AG08395 (cell line): Measurements from ENCODE around the gene PTPN1.
"Not testable (repeated sequence)": the region's sequence is repeated elsewhere in the genome, so short reads cannot be mapped to it uniquely, and the experiment has no call there.

ENCODE experiments used
- DNase-seq: peaks from one replicate; pipeline ENCODE4 v3.0.0; 2012; ENCODE audit warnings: mixed read lengths, low spot score

The PTPN1 gene

DNA sequence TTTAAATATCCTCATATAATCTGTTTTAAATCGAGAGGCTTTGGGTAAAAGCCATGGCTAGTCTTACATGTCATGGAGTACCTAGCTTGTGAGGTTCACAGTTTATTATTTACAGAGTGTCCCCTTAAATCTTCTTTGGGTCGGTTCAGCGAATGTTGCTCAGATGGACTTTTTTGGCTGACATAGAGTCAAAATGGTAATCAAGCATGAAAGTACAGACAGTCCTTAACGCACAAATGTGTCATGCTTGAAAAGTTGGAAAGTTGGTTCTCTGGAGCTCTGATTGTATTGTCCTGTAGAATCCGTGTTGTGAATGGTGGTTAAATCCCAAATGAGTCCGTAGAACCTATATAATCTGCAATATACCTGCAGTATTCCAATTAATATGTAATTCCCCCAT lies 22.0 kb downstream of the PTPN1 start:
- DNase-seq = no peak

DNA sequence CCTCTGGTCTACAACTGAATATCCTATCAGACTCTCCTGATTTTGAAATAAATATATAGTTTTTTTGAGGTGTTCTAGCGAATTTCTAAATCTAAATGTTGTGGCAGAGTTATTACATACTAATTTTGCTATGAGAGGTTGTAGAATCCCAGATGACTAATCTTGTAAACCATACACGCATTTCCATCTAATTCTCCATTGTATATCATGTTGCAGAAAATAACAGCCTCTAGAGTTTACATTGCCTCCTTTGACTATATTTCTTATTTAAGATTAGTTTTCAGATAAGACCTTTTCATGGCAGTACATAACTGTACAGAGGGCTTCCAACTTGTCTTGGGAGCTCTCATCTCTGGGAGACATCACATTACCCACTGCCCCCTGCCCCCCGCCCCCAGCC lies 22.9 kb downstream of the PTPN1 start:
- no peak for DNase-seq

DNA sequence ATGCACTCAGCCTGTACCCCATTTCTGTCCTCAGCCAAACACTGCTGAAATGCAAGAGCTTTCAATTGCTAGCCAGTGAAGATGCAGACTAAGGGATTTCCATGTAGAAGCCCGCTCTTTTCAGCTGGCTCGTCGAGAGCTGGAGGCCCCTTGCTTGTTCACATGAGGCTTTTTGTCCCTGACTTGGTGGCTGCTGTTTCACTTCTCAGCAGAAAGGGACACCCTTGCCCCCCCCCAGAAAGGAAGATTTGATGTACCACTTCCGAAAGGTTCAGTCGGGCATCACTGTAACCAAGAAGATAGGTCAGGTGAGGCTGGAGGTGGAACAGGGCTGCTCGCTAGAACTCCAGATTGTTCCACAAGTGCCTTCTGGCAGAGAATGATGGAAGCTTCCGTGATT lies 23.3 kb downstream of the PTPN1 start:
- DNase-seq = no peak

DNA sequence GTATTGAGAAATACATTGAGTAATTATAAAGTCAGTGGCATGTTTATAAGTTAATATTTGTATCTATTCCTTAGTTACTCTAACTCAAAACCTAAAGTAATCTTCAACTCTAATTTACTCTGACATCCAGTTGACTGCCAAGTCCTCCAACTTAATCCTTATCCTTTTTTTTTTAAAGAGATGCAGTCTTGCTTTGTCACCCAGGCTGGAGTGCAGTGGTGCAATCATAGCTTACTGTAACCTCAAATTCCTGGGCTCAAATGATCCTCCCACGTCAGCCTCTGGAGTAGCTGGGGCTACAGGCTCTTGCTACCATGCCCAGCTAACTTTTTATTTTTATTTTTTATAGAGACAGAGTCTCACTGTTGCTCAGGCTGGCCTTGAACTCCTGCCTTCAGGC lies 24.4 kb downstream of the PTPN1 start:
- peak; percentile 24 for DNase-seq

DNA sequence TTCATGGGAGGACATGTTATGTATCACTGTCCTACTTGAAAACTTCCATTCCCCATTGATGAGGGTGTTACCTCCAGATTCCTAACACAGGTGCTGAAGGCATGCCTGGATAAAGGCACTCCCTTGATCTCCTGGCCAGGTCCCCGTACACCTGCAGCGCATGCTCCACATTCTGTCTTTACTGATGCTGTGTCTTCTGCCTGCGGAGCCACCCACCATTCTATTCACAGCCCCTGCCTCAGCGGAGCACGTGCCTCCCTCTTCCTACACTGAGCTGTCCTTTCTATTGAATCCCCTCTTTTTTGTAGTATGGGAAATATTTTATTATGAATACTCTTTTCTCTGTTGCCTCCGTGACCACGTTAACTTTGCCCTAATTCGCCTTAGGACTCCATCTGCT lies 25.0 kb downstream of the PTPN1 start:
- no peak for DNase-seq

DNA sequence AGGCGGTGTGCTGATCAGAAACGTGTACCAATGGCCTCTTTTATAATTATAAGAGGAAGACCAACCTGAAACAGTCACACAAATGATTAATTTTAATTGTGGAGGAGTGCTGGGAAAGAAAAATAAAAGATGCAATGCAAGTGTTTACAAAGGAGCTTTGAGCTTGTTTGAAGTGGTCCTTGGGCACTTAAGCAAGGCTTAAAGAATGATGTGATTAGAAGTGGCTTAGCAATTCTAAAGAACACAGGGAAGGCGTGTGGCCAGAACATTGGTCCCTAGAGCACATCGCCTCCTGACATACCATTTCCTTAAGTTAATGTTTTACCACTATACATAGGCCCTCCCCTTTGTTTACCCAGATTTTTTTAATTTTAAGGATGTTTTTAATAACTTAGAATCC lies 26.1 kb downstream of the PTPN1 start:
- DNase-seq = no peak

DNA sequence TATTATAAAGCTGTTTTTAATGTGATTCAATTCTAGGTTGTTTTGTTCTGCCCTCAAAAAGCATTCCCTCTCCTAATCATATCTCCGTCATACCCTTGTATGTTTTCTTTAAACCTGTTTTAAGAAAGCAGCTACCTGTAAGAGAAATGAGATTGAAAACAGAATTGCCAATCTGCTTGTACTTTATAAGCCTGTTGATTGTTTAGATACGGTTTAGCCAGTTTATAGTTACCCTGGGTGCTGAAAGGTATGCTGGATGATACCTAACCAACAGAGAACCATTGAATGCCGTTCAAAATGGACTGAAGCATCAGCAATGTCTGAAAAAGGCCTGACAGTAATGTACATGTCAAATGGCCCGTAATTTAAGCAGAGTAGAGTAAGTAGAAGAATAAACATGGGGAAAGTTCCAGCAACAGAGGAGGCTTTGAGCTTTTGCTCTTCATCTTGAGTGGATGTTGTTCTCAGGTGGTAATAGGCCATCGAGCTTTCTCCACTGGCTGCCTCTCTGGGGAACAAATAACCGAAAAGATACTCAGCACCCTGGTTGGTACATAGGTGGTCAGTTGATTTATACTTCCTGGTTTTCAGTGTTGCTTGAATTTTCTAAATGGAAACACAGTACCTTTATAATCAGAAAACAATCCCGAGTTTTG lies 27.5 kb downstream of the PTPN1 start:
- DNase-seq = no peak

DNA sequence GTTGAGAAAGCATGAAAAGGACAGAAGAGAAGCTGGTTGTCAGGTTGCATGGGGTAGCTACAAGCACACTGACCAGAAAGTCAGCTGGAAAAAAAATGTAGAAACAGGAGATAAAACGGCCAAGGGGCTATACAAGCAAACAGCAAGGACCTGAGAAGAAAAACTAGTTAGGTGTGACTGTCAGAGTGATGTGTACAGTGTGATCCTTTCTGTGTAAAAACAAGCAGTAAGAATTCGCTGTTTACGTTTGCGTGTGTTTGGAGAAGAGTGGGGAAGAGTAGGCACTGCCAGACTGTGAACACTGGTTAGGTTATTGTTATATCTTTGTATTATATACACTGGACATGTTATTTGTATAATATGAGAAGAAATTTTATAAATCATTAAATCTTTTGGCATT lies 28.1 kb downstream of the PTPN1 start:
- DNase-seq = no peak

DNA sequence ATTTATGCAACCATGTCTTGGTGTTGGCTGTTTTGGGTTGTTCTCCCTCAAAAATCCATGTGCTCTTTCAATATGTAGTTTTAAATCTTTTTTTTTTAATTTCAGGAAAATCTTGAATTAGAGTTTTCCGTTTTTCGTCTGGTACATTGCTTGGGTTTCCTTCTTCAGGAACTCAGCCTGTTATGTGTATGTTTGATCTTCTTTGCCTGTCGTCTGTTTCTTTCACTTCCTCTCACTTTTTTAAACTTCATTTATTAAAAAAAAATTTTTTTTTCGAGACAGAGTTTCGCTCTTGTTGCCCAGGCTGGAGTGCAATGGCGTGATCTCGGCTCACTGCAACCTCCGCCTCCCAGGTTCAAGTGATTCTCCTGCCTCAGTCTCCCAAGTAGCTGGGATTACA lies 29.6 kb downstream of the PTPN1 start:
- DNase-seq = not testable (repeated sequence)

DNA sequence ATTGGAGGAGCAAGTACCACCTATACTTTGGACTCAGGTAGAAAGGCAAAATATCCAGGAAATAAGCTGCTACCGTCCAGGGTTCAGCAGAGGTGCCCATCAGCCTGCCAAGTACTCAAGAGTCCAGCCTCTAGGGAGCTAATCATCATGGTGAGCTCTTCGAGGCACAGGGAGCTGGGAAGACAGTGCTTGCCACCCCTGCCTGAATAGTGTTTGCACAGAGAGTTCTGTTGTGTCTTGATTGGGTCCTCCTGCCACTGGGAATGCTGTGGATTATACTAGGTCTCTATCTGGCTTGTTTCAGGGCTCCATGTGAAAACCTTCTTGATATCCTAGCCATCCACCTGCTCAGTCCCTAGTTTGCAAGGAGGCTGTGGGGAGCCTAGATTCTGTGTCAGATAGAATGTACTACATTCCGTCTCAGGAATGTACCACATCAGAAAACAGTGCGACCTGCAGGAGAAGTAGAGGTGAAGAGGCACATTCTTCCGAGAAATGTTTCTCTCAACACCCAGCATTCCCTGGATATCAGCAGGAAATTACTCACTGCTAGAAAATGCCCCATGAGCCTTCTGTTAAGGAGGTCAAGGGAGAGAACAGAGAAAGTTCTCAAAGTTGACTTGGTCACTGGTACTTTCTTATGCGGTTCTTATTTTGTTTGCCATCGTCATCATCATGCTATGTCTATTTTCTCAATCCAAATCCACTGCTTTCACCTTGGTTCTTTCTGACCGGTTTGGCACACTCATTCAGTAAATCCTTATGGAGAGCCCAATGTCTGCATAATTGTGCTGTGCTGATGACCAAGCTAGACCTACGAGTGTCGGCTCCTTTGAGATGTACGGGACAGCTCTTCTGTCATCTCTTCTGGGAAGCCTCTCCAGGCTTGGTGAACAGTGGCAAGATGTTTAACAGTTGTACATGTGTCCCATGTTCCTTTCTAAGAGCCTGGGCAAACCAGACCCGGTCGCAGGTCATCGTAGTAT lies 30.7 kb downstream of the PTPN1 start:
- peak; percentile 40 for DNase-seq

DNA sequence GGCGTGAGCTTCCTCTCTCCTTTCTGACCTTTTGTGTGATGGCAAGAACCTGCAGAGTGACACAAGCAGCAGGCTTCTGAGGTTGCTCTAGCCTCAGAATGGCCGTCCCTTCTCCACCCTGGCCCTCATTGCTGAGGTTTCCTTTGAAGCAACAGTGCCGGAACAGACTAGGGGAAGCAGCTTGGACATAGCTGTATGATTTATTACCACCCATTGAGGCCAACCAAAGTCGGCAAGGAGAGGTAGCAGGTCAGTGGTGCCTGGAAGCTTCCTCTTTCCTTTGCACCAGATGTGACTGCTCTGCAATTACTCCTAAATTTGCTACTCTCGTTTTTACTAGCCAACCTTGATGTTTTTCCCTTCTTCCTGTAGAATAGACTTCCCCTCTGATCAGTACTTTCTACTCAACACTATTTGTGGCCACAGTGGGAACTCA lies 31.4 kb downstream of the PTPN1 start:
- no peak for DNase-seq

DNA sequence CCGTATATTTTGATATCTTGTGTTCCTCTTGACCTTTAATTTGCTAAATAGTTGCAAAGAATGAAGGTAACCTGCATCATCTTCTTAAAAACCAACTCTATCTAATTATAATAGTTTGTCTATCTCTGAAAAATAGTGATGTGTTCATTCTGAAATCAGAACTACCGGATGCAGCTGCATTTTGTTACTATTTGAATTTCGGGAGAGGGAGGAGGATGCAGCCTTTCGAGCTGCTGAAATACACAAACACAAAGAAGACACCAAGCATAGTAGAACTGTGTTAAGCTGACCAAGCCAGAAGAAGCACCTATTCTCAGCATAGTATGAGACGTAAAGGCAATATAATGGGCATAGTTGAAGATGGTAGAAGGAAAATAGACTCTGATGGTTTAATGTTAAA lies 33.1 kb downstream of the PTPN1 start:
- no peak for DNase-seq

DNA sequence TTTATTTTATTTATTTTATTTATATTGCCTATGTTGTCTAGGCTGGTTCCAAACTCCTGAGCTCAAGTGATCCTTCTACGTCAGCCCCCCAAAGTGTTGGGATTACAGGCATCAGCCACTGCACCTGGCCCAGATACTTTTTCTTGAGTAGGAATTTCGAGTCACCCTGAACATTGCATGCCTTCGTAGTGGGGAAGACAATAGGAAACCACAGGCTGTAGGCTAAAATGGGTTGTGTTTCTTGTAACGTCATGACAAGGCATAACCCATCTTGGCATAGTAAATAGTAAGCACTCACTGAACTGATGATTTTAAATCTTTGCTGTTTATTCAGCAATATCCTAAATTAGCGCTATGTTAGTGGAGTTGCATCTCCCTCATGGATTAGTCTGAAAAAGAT lies 34.9 kb downstream of the PTPN1 start:
- DNase-seq = no peak

DNA sequence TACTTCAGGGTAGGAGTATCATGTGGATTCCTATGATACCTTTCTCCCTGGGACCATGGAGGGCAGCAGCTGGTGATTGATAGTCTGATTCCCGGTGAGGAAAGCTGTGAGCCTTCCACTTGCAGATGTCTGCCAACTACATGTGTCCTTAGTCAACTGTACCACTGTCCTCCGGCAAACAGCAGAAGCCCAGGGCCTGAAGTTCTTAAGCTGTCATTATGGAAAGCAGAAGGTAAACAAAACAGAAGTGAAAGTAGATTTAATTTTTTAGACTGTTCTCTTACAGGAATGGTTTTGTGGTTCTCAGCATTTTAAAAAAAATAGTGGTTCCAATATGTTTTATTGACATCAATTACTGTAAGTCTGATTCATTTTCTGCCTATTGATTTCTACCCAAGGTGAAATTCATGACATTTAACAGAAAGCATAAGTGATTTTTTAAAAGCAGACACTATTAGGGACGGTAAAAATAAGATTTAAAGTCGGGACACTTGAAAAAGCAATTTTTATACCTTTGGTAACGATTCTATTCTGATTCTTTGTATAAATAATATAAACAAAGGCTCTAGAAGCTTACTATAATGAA lies 36.6 kb downstream of the PTPN1 start:
- DNase-seq = peak; percentile 24

DNA sequence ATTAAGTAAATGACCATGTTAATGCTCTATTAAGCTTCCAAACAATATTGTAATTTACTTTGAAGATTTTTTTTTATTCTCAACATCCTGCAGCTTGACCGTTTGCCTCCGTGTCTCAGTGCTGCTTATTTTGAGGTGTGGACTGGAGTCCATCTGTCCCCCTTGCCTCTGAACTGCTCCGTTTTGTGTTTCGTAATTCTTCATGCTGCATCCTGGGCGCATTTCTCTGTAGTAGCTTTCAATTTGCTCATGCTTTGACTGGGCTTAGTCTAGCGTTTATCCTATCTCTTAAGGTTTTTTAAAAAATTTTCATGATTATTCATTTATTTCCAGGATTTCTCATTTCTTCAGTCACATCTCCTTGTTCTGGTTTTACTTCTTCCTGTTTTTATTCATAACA lies 37.8 kb downstream of the PTPN1 start:
- DNase-seq = no peak

DNA sequence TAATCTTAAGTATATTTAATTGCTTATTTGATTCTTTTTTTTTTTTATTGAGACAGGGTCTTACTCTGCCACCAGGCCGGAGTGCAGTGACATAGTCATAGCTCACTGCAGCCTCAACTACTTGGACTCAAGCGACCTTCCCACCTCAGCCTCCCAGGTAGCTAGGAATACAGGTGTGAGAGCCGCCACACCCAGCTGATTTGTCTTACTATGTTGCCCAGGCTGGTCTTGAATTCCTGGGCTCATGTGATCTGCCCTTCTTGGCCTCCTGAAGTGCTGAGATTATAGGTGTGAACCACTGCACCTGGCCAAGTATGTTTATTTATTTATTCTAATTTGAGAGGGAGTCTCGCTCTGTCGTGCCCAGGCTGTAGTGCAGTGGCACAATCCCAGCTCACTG lies 38.2 kb downstream of the PTPN1 start:
- DNase-seq = no peak

DNA sequence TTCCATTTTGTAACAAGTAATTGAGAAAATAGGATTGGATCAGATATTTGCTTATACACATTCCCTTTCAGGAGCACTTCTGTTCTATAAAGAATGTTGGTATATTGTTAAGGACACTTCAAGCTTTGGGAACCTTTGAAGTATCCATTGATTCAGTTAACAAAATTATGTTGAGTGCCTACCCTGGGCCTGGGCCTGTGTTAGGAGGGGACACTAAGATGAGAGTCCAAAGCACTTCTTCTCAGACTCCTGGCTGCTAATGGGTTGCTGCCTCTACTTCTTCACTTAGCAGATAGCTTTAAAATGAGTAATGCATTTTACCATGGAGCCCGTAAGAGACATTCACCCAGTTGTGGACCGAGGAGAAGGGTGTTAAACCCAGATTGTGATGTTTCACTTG lies 40.3 kb downstream of the PTPN1 start:
- no peak for DNase-seq

DNA sequence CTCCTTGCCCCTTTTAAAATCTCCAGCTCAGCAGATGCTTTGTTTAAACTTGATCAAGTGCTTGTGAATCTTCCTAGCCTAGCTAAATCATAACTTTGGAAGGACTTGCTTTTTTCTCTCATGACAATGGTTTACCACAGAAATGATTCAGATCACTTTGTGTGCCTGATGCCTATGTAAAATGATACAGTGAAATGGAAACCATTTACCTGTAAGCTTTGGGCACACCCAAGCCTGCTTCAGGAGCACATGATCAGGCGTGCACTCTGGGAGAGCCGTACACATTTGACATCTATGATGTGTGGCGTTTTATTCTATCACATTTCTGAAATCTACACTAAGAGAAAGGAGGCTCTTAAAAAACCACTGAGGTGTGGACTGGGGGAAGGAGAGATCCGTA lies 41.1 kb downstream of the PTPN1 start:
- DNase-seq = no peak

DNA sequence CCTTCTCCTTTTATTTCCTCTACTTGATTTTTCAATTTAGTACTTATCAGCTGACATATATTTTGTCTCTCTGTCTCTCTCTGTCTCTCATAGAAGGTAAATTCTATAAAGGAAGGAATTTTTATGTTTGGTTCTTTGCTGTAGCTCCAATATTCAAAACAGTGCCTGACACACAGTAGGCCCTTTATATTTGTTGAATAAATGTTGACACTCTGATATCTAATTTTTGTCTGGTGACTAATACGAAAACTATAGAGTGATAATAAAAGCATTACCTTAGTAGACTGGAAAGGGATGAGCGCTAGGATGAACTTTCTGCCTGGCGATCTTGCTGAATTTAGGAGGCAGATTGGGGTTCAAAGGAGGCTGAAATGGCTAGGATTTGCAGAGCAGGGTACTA lies 42.8 kb downstream of the PTPN1 start:
- no peak for DNase-seq

DNA sequence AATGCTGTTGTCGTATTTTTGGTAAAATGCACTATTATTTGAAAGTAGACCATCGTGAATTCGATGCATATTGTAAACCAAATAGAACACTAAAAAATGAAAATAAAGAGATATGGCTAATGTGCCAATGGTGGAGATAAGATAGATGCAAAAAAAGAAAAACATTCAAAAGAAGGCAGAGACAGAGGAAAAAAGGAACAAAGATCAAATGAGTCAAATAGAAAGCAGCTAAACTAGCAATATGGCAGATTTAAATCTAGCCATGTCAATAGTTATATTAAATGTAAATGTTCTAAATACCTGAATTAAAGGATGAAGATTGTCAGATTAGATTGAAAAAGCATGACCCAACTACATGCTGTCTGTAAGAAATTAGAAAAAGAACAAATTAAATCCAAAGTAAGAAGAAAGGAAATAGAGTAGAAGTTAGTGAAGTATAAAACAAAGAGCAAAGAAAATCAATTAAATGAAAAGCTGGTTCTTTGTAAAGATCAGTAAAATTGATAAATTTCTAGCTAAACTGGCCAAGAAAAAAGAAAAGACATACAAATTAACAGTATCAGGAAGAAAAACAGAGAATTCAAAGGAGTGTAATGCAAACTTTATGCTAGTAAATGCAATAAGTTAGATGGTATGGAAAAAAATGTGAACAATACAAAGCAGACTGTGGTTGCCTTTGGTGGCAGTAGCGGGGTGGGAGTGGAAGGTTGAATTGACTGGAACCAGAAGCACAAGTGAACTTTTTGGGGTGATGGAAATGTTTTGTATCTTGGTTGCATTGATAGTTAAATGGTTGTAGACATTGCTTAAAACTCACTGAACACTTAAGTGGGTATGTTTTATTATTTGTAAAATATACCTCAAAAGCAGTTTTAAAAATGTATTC lies 44.8 kb downstream of the PTPN1 start:
- DNase-seq = no peak

DNA sequence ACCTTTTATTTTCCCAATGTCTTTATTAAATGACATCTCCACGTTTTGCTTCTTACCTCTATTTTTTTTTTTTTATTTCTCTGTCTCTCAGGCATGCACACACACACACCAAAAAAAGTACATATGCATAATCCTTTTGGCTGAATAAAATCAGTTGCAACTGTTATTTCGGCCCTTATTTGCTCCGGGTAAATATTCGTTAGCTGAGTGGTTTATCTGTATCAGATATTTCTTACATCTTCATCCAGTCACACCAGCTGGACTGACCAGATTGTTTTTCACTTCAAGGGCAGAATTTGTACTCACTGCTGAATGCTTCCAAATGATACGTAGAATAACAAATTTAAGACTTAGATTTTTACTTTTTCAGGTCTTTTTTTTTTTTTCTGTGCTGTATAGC lies 45.5 kb downstream of the PTPN1 start:
- DNase-seq = no peak

DNA sequence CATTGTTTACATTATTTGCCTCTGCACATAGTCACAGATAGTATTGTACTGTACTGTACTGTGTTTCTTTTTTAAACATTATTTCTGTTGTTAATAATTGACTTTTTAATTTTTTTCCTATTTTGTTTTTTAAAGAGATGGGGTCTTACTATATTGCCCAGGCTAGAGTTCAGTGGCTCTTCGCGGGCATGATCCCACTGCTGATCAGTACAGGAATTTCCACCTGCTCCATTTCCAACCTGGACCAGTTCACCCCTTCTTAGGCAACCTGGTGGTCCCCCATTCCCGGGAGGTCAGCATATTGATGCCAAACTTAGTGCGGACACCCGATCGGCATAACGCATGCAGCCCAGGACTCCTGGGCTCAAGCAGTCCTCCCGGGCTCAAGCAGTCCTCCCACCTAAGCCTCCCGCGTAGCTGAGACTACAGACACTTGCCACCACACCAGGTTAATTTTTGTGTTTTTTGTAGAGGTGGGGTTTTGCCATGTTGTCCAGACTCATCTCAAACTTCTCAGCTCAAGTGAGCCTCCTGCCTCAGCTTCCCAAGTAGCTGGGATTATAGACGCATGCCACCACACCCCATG lies 47.5 kb downstream of the PTPN1 start:
- no peak for DNase-seq
